Epithelial cell of esophagus (primary cell): ENCODE data around the gene SPAM1.
A peak's percentile ranks its signal among the peaks of the same experiment; 100 is the strongest.

Experiments
- DNase-seq: peaks from one replicate; pipeline ENCODE4 v3.0.0; 2010; ENCODE audit warnings: low read depth
- H3K4me3 ChIP-seq: 2 replicates; pipeline ENCODE4 v1.5.1; 2011; ENCODE audit warnings: mild to moderate bottlenecking, low read length, control low read depth
- TF ChIP-seq, protein P1 (sequence below): IDR thresholded peaks from 2 replicates; pipeline ENCODE4 v1.5.1; 2011; ENCODE audit warnings: low read depth, mild to moderate bottlenecking, low read length, control low read depth, inconsistent platforms; ENCODE audit not compliant: insufficient read depth; ENCODE audit errors: missing control alignments

SPAM1 gene

DNA sequence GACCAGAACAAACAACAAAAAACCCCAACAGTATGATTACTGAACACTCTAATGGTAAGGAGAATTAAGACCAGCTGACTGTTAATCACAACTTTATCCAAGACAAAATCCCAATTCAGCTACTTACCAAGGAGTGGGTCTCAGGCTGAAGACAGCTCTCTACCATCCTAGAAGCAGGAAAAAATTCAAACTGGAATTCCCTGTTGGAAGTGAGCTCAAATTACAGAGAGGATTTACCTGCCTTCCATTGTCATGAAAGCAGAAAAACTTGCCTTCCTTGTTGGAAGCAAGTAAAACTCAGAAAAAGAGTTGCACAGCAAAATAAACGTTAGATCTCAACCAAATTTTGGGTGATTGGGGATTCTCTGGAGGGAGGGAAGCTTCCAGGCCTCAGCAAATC lies 20.9 kb downstream of the SPAM1 start:
- TF ChIP-seq, protein P1, sequence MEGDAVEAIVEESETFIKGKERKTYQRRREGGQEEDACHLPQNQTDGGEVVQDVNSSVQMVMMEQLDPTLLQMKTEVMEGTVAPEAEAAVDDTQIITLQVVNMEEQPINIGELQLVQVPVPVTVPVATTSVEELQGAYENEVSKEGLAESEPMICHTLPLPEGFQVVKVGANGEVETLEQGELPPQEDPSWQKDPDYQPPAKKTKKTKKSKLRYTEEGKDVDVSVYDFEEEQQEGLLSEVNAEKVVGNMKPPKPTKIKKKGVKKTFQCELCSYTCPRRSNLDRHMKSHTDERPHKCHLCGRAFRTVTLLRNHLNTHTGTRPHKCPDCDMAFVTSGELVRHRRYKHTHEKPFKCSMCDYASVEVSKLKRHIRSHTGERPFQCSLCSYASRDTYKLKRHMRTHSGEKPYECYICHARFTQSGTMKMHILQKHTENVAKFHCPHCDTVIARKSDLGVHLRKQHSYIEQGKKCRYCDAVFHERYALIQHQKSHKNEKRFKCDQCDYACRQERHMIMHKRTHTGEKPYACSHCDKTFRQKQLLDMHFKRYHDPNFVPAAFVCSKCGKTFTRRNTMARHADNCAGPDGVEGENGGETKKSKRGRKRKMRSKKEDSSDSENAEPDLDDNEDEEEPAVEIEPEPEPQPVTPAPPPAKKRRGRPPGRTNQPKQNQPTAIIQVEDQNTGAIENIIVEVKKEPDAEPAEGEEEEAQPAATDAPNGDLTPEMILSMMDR = no peak
- DNase-seq = no peak
- H3K4me3 ChIP-seq = no peak overlapping the region

DNA sequence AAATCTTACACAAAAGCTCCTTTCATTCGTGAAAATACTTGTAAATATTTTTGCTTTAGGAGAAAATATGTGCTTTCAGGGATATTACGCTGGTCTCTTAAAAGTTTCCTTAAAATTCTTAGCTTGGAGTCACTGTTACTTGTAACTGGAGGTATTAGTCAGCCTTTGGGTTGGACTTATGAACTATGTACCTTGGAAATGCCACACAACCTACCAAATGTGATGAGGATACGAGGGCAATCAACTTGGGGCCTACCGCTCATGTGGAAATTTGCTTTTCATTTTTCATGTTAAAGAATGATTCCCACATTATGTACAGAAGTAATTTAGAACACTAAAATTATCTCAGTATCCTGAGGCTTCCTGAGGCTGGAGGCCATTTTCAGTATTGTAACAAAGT lies 23.1 kb downstream of the SPAM1 start:
- no peak overlapping the region for H3K4me3 ChIP-seq
- DNase-seq = no peak
- TF ChIP-seq, protein P1 = no peak

DNA sequence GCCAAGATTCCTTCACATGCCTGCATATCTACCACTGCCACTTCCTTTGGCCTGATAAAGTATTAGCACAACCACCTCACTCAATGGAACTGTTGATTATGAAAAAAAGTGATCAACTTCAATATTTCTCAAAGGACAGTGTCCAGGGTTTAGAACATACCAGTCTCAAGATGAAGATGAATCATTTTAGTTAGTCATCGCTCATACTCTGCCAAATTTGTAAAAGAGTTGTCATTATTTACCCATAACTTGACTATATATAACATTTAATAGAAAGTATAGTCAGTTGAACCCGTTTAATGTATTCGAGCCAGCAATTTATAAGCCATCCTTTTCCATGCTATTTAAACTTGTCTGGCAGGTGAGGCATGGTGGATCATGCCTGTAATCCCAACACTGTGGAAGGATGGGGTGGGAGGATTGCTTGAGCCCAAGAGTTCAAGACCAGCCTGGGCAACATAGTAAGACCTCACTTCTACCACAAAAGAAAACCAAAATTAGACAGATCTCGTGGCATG lies 33.2 kb downstream of the SPAM1 start:
- peak; percentile 68 for DNase-seq
- TF ChIP-seq, protein P1 = no peak

DNA sequence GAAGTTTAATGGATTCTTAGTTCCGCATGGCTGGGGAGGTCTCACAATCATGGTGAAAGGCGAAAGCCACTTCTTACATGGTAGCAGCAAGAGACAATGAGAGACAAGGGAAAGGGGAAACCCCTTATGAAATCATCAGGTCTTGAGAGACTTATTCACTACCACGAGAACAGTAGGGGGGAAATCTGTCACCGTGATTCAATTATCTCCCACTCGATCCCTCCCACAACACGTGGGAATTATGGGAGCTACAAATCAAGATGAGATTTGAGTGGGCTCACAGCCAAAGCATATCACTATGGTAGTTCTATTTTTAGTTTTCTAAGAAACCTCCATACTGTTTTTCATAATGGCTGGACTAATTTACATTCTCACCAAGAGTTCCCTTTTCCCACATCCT lies 36.7 kb downstream of the SPAM1 start:
- peak; percentile 46 for DNase-seq
- no peak overlapping the region for H3K4me3 ChIP-seq
- TF ChIP-seq, protein P1 = no peak

More for the DNA sequence above, 33.2 kb downstream of the SPAM1 start:
- no peak overlapping the region for H3K4me3 ChIP-seq

DNA sequence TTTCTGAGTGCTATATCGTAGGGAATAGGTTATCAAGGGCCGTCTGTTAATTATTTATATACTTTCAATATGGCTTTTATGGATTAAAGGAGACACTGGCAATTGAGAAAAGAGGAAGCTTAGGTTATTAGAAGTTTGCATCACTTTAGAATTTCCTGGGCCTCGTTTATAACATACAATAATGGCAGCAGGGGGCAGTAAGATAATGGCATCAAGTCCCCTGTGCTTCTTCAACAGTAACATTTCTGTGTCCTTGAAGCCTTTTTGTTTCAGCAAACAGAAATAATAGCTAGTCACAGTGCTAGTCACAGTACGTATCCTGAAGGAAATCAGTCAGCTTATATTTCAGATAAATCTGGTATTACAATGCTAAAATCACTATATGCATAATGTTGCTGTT lies 41.9 kb downstream of the SPAM1 start:
- TF ChIP-seq, protein P1 = no peak
- DNase-seq = no peak
- H3K4me3 ChIP-seq = no peak overlapping the region

DNA sequence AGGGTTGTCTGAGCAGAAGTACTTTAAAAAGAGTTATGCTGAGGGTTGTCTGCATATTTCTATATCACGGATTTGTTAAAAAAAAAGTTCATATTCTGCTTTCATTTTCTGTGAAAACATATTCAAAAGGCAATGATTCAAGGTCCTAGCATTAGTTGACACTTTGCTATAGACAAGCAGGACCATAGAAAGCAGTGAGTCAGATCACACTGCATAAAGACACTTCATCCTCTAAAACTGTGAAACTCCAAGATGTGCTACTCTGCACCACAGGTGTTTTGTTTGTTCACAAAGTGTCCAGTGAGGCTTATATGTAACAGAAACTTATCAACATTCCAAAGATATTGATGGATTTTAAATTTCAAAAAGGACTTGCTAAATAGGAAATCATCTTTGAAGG lies 47.0 kb downstream of the SPAM1 start:
- TF ChIP-seq, protein P1 = no peak
- H3K4me3 ChIP-seq = no peak overlapping the region
- no peak for DNase-seq

DNA sequence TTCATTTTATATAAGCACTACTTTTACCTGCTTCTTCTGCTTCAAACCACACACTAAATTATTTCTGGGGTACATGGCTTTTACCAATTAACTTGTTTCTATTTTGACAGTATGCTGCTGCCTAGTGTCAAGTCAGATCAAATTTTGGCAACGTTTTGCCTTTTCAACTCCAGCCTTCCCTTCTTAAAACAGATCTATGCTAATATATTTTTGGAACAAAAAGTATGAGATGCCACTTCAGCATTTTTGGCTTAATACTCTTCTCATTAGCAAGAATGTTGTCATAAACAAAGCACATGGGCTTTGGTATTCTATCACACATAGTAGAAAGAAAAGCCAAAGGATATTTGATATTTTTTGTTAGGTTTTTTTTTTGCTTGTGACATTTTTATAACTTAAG lies 47.8 kb downstream of the SPAM1 start:
- TF ChIP-seq, protein P1 = no peak
- no peak overlapping the region for H3K4me3 ChIP-seq
- DNase-seq = no peak
